Activated T-cell treated with anti-CD3 and anti-CD28 coated beads, Interleukin-2, amount 50 U/mL, for 4 hours (primary cell): ENCODE results near the gene ATP11C. TPM values are rescaled to one million over a fixed set of nuclear protein-coding genes. Genes with fewer than 3 reads are reported as not detected.

Experiments
- ATAC-seq, 2 donors: fragments of 200-7000 bp; cut with Tn5 transposase; one replicate each; pipeline ENCODE4 v1.10.0; 2021
- DNase-seq: peaks from one replicate; pipeline ENCODE4 v3.0.0-alpha.2; 2020
- H3K27me3 Mint-ChIP-seq: one replicate; pipeline ENCODE4 v1.8.0; 2021; ENCODE audit warnings: low read depth, mixed read lengths
- H3K36me3 Mint-ChIP-seq: one replicate; pipeline ENCODE4 v1.8.0; 2022; ENCODE audit warnings: mixed read lengths; ENCODE audit not compliant: insufficient read depth
- H3K4me1 Mint-ChIP-seq: one replicate; pipeline ENCODE4 v1.8.0; 2021; ENCODE audit warnings: low read depth, mixed read lengths
- H3K4me3 Mint-ChIP-seq: one replicate; pipeline ENCODE4 v1.8.0; 2021; ENCODE audit warnings: mild to moderate bottlenecking, moderate library complexity, mixed read lengths
- H3K9me3 Mint-ChIP-seq: one replicate; pipeline ENCODE4 v1.8.0; 2021; ENCODE audit warnings: mixed read lengths
- total RNA-seq, 3 donors: library from RNA; stranded (reverse); gene quantifications; one replicate each; pipeline ENCODE4 v1.2.1, GENCODE V29; 2021

The ATP11C gene
- total RNA-seq, 3 donors from 2014 or later, result 12.7 to 15.5 (median 14.1) TPM

DNA sequence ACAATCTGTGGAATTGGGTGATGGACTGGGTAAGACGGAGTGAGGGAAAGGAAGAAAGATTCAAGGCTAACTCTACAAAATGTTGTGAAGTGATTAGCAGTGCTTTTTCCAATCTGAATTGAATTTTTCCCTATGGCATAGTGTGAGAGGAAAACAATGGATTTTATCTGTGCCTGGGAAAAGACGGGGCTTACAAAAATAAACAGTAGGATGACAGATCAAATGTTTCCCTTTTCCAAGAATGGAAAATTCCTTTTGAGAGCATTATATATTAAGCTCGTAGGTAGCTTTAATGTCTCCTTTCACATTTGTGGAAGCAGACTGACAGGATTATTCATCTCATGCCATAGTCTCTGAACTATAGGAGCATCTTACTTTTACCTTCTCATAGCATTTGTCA is 27.8 kb downstream of the ATP11C start:
- Mint-ChIP-seq H3K9me3 (no peaks in the 10 kb centered on the region), H3K4me3 (no peak overlapping the region), H3K4me1 (peaks cover 30% of the 10 kb centered on the region), H3K27me3 (no peaks in the 10 kb centered on the region), H3K36me3 (no peaks in the 10 kb centered on the region)
- ATAC-seq (no peak), DNase-seq (no peak)

DNA sequence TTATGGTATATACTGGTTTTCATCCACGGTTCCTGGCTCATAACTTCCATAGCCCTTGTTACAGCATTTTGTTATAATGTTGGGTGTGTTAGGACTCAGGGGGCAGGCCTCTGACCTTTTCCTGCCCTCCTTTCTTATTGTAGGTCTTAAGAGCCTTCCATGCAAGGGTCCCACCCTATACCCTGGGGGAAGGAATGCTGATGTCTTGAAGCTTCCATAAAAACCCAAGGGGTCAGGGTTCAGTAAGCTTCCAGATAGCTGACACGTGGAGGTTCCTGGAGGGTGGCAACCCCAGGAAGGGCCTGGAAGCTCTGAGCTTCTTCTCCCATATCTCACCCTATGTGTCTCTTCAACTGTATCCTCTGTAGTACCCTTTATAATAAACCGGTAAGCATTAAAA is 29.6 kb downstream of the ATP11C start:
- H3K36me3 Mint-ChIP-seq, result no peaks in the 10 kb centered on the region
- DNase-seq, result no peak
- H3K9me3 Mint-ChIP-seq, result no peaks in the 10 kb centered on the region
- H3K27me3 Mint-ChIP-seq, result no peaks in the 10 kb centered on the region
- peaks cover 23% of the 10 kb centered on the region for H3K4me1 Mint-ChIP-seq
- H3K4me3 Mint-ChIP-seq, result no peak overlapping the region
- ATAC-seq, result no peak

DNA sequence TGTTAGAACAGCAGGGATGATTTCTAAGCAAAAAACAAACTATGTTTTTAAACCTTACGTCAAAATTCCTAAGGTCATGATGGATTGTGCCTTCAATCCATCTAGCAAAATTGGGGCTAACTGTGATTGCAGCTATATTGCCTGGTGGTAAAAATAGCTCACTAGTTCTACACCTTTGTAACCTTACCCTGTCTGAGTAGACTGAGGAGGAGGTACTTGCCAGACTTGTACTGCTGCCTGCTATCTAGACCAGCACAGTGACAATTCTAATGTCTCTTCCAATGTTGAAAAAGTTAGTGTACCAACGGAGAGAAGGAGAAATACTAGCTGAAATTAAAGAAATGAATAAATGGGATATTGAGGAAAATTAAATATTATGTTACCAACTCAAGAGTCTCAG is 30.3 kb downstream of the ATP11C start:
- Mint-ChIP-seq H3K4me3 (no peak overlapping the region), H3K27me3 (no peaks in the 10 kb centered on the region), H3K4me1 (peaks cover 23% of the 10 kb centered on the region), H3K9me3 (no peaks in the 10 kb centered on the region), H3K36me3 (peaks cover 3% of the 10 kb centered on the region)
- ATAC-seq (no peak), DNase-seq (no peak)

DNA sequence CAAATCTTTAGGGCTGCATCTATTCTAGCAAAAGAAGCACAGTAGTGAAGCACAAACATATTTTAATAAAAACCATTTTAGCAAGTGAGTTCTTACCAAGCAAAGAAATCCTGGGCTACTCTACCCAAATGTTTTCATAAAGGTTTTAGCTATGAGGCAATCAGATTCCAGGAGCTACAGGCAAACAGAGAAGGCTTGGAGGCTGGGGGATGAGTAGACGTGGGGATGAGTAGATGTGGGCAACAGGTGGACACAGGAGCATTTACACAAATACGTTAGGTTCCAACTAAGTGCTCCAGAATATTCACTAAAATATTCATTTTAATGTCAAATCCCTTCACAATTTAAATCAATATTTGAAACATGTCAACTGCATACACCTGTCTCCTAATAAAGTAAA is 34.5 kb downstream of the ATP11C start:
- ATAC-seq (no peak), DNase-seq (no peak)
- no peaks in the 10 kb centered on the region for H3K9me3 Mint-ChIP-seq
- H3K4me3 Mint-ChIP-seq, result no peak overlapping the region
- no peaks in the 10 kb centered on the region for H3K27me3 Mint-ChIP-seq
- peaks cover 3% of the 10 kb centered on the region for H3K36me3 Mint-ChIP-seq
- H3K4me1 Mint-ChIP-seq, result peaks cover 14% of the 10 kb centered on the region

DNA sequence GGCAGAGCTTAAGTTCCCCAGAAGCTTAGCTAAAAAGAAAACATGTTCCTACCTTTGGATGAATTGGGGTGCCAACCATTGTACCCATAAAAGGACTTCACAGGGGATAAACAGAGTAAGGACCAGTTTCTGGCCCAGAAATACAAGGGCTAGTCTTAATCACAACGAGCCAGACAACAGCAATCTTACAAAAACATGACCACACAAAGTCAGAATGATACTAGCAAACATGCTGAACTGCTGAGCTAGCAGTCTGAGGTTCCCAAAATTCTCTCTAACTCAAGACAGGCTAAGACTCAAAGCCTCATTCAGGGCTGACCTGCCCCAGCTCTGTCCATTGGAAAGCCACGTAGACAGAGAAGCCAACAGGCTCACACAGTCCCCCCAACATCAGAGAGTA is 40.3 kb downstream of the ATP11C start:
- Mint-ChIP-seq H3K4me3 (no peak overlapping the region), H3K36me3 (no peaks in the 10 kb centered on the region), H3K27me3 (no peaks in the 10 kb centered on the region), H3K9me3 (no peaks in the 10 kb centered on the region), H3K4me1 (peaks cover 24% of the 10 kb centered on the region)
- DNase-seq, result no peak
- ATAC-seq, result no peak

DNA sequence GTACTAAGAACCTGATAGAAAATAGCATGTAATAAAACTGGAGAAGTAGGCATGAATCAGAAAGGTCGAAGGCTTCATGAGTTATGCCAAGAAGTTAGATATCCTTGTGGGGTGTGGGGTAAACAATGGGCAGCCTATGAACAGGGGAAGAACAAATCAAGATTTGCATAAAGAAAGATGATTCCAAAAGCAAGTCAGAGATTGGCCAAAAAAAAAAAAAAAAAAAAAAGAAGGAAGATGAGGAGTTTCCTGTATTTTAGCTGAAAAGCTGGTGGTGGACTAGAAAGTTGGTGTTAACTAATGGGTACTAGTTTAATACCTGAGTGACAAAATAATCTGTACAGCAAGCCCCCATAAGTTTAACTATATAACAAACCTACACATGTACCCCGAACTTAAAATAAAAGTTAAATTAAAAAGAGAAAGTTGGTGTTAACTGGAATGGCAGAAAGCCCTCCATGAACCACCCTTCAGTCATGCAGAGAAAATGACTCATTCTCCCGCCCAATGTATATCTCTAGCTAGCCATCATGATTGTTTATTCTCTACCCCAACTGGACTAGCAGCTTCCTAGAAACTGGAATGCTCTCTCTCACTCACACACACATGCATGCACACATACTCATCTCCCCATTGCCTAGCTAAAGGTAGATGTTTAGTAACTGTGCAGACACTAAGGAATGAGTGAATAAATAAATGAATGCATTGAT is 41.7 kb downstream of the ATP11C start:
- no peaks in the 10 kb centered on the region for H3K27me3 Mint-ChIP-seq
- peaks cover 23% of the 10 kb centered on the region for H3K4me1 Mint-ChIP-seq
- no peaks in the 10 kb centered on the region for H3K9me3 Mint-ChIP-seq
- no peaks in the 10 kb centered on the region for H3K36me3 Mint-ChIP-seq
- no peak for DNase-seq
- H3K4me3 Mint-ChIP-seq, result no peak overlapping the region
- no peak for ATAC-seq

DNA sequence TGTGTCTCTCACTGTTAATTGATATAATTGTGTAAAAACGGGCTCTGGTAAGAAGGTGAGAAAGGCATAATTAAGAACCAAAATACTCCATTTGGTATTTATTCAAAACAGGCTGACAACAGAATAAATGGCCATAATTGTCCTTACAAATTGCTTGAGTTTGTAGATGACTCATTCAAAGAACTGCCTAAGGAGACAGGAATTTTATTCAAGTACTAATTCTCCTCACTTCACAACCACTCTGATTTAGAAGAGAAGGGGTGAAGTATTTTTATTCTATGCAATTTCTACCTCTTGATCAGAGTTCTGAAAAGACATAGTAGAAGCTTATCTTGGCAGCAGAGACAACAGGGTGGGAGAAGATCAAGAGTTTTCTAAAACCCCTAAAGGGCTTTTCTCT is 43.1 kb downstream of the ATP11C start:
- H3K4me1 Mint-ChIP-seq, result peaks cover 23% of the 10 kb centered on the region
- H3K9me3 Mint-ChIP-seq, result no peaks in the 10 kb centered on the region
- ATAC-seq, result no peak
- DNase-seq, result no peak
- no peaks in the 10 kb centered on the region for H3K27me3 Mint-ChIP-seq
- H3K4me3 Mint-ChIP-seq, result no peak overlapping the region
- H3K36me3 Mint-ChIP-seq, result peaks cover 1% of the 10 kb centered on the region

DNA sequence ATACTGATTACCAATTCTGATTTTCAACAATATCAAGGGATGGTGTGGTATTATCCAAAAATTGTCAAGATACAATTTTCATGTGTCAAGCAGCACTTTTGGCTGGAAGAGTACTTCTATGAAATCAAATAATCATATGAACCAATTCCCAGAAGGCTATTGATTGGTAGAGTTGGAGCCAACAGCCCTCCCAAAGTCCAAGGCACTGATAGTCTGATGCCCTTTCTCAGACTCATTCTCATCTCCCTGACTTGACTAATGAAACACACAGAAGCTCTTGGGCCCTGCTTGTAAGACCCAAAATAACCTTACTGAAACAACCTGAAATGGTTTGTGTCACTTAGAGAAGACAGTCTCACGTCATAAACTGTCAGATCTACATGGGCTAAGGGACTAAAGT is 48.9 kb downstream of the ATP11C start:
- DNase-seq (no peak), ATAC-seq (no peak)
- H3K27me3 Mint-ChIP-seq, result no peaks in the 10 kb centered on the region
- H3K36me3 Mint-ChIP-seq, result peaks cover 4% of the 10 kb centered on the region
- H3K9me3 Mint-ChIP-seq, result no peaks in the 10 kb centered on the region
- H3K4me3 Mint-ChIP-seq, result no peak overlapping the region
- H3K4me1 Mint-ChIP-seq, result peaks cover 9% of the 10 kb centered on the region

DNA sequence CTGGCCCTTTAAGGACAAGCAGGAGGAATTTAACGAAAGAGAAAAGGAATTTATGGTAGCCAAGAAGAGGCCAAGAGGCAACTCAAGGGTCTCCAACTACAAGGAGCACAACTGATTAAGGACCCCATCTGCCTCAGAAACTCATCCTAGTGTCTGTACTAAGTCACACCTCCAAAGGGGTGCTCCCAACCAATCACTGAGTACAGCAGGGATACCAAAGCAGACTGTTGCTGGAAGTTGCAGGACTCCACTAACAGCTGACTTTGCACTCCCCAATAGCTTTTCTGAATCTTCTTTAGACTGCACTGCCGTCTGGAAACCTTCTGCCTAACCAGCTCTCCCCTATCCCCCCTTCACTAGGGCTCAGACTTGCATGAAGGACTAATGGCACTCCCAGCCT is 50.6 kb downstream of the ATP11C start:
- no peak for DNase-seq
- H3K36me3 Mint-ChIP-seq, result peaks cover 5% of the 10 kb centered on the region
- no peak for ATAC-seq

DNA sequence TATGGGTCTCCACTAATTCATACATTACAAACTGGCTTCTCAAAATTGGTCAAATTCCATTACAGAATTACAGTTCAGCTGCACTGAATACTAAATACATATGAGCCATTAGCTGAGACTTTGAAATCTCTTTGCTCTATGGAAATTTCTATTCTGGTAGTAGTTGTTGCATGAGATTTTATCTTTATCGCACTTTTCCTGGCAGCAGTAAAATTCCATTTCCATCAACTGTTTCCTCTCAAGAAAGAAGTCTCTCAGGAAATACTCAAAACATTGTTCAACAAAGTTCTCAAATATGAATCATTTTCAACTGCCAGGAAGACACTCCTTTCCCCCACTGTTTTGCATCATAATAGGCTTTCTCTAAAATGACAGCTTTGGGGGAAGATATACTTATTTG is 51.3 kb downstream of the ATP11C start:
- H3K4me3 Mint-ChIP-seq, result no peak overlapping the region
- H3K36me3 Mint-ChIP-seq, result peaks cover 6% of the 10 kb centered on the region
- no peaks in the 10 kb centered on the region for H3K27me3 Mint-ChIP-seq
- H3K4me1 Mint-ChIP-seq, result peaks cover 12% of the 10 kb centered on the region
- no peak for DNase-seq
- no peak for ATAC-seq
- no peaks in the 10 kb centered on the region for H3K9me3 Mint-ChIP-seq

More for the DNA sequence above, 50.6 kb downstream of the ATP11C start:
- no peaks in the 10 kb centered on the region for H3K27me3 Mint-ChIP-seq
- no peaks in the 10 kb centered on the region for H3K9me3 Mint-ChIP-seq
- H3K4me1 Mint-ChIP-seq, result peaks cover 10% of the 10 kb centered on the region
- no peak overlapping the region for H3K4me3 Mint-ChIP-seq

DNA sequence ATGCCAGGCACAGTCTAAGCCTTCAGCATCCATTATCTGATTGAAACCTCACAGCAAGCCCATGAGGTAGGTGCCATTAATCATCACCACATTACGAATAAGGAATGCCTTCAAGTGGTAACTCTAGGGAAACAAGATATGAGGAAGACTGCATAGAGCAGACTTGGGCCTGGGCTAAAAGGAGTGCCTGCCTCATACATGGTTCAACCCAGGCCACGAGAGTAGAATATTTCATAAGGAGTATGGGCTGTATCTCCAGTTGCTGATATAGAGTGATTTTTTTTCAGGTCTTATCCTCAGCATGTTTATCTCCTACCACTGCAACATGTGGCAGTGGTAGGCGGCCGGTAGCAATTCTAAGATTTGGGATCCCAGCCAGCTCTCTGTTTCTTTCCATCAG is 51.7 kb downstream of the ATP11C start:
- no peak for ATAC-seq

DNA sequence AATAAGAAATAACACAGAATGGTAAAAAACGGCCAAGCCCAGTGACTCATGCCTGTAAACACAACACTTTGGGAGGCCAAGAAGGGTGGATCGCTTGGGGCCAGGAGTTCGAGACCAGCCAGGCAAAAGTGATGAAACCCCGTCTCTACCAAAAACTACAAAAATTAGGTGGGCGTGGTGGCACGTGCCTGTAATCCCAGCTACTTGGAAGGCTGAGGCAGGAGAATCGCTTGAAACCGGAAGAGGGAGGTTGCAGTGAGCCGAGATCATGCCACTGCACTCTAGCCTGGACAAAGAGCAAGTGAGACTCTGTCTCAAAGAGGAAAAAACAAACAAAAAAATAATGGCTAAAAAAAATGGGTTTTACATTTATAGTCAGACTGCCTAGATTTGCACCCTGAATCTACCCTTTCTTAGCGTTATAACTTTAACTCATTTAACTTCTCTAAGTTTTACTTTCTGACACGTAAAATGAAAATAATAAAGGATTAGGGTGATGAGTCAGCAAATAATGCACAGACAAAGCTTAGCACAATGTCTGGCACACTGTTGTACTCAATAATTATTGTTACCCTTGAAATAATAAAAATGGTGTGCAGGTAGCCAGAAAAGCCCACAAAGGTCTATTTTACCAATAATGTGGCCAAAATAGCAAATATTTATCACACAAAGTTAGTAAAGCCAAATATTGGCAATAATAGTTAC is 55.0 kb downstream of the ATP11C start:
- DNase-seq, result no peak
- Mint-ChIP-seq H3K4me1 (peaks cover 10% of the 10 kb centered on the region), H3K27me3 (no peaks in the 10 kb centered on the region), H3K9me3 (no peaks in the 10 kb centered on the region), H3K36me3 (peaks cover 8% of the 10 kb centered on the region), H3K4me3 (no peak overlapping the region)
- ATAC-seq, result no peak

More for the DNA sequence above, 51.7 kb downstream of the ATP11C start:
- H3K9me3 Mint-ChIP-seq, result no peaks in the 10 kb centered on the region
- H3K4me3 Mint-ChIP-seq, result no peak overlapping the region
- H3K4me1 Mint-ChIP-seq, result peaks cover 12% of the 10 kb centered on the region
- no peaks in the 10 kb centered on the region for H3K27me3 Mint-ChIP-seq
- DNase-seq, result no peak
- peaks cover 6% of the 10 kb centered on the region for H3K36me3 Mint-ChIP-seq

DNA sequence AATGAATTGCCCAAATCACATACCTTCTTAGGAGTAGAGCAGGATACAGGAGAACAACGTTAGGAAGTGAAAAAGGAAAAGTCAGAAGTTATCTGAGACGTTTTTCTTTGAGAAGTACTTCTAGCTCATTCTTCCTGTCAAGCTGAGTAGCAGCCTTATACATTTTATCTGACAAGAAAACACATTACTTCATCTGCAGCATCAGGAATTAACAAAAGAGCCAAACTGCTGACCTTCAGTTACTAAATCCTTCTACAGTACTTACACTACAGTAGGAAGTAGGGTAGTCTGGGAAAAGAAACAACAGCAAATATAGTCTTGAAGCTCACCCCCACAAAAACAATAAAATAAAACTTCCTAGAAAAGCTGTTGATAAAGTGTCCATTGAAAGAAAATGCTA is 57.0 kb downstream of the ATP11C start:
- H3K4me3 Mint-ChIP-seq, result no peak overlapping the region
- H3K36me3 Mint-ChIP-seq, result peaks cover 8% of the 10 kb centered on the region
- H3K4me1 Mint-ChIP-seq, result peaks cover 8% of the 10 kb centered on the region
- no peaks in the 10 kb centered on the region for H3K27me3 Mint-ChIP-seq
- H3K9me3 Mint-ChIP-seq, result no peaks in the 10 kb centered on the region
- no peak for DNase-seq
- no peak for ATAC-seq

DNA sequence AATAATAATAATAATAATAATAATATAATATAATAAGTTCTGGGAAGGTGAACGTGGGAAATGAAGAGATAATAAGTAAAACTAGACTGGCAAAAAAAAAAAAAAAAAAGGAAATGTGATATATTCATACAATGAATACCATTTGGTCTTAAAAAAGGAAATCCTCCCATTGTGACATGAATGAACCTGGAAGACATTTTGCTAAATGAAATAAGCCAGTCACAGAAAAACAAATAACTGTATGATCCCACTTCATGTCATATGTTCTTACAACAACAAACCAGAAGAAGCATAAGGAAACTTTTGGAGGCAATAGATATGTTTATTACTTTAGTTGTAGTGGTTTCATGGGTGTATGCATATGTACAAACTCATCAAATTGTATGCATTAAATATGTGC is 63.1 kb downstream of the ATP11C start:
- no peaks in the 10 kb centered on the region for H3K27me3 Mint-ChIP-seq
- H3K36me3 Mint-ChIP-seq, result peaks cover 15% of the 10 kb centered on the region
- no peak overlapping the region for H3K4me3 Mint-ChIP-seq
- H3K9me3 Mint-ChIP-seq, result no peaks in the 10 kb centered on the region
- H3K4me1 Mint-ChIP-seq, result peaks cover 4% of the 10 kb centered on the region
- DNase-seq, result no peak
- no peak for ATAC-seq

DNA sequence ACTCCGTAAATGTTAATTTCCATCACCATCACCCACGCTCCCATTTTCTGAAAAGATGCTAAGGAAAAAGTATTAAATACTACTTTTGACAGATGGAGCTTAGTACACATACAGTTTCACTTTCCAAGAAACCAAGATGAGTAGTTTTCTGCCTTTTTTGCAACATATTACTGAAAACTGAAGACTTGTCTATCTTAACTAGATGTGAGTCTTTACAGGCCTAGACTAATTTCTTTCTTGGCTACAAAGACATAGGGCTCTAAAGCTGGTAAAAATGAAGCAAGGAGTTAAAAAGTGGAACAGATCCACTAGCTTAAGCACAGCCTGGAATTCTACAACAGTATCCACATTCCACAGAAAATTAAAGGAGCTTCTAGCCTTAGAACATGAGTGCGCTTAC is 68.2 kb downstream of the ATP11C start:
- ATAC-seq (no peak), DNase-seq (no peak)
- Mint-ChIP-seq H3K4me3 (no peak overlapping the region), H3K27me3 (no peaks in the 10 kb centered on the region), H3K36me3 (peaks cover 15% of the 10 kb centered on the region), H3K4me1 (peaks cover 2% of the 10 kb centered on the region), H3K9me3 (no peaks in the 10 kb centered on the region)
